ENCODE measurements around the gene RPS6KA4. TPM values are rescaled to one million over a fixed set of nuclear protein-coding genes. Genes with fewer than 3 reads are reported as not detected.
A peak's percentile ranks its signal among the peaks of the same experiment; 100 is the strongest.

Gene RPS6KA4
- total and polyA plus RNA-seq, 2 of the 13 experiments (the other 11 are each of a cell fraction or from before 2014, with no cell fraction given) = 8.9 to 14.2 TPM

DNA sequence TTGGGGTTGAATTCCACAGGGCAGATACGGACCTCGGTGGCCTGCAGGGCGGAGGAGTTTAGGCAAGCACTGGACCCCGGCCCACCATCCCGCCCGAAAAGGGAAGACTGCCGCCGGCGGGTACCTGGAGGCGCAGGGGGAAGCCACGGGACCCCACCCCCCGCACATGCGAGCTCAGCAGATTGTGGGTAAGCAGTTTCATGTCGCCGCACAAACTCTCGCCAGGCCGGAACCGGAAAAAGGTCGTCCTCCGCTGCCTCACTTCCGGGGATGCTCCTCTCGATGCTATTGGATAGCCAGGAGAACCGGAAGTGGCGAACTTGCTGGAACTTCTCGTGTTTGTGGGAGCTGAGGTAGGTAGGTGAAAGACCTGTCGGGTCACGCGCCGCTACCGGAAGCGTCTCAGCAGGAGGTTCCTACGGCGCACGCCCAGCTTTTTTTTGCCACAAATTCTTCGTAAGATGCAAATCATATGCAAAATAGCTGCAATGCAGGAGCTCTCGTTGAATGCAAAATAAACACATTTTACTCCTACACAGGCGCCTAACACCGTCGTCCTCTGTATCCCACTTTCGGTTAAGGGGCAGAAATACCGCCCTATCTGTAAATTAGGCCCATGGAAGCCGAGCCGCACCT, 41.5 kb upstream of the RPS6KA4 start, which contains the start of gene TRMT112 (continued):
- TF ChIP-seq, protein P1, sequence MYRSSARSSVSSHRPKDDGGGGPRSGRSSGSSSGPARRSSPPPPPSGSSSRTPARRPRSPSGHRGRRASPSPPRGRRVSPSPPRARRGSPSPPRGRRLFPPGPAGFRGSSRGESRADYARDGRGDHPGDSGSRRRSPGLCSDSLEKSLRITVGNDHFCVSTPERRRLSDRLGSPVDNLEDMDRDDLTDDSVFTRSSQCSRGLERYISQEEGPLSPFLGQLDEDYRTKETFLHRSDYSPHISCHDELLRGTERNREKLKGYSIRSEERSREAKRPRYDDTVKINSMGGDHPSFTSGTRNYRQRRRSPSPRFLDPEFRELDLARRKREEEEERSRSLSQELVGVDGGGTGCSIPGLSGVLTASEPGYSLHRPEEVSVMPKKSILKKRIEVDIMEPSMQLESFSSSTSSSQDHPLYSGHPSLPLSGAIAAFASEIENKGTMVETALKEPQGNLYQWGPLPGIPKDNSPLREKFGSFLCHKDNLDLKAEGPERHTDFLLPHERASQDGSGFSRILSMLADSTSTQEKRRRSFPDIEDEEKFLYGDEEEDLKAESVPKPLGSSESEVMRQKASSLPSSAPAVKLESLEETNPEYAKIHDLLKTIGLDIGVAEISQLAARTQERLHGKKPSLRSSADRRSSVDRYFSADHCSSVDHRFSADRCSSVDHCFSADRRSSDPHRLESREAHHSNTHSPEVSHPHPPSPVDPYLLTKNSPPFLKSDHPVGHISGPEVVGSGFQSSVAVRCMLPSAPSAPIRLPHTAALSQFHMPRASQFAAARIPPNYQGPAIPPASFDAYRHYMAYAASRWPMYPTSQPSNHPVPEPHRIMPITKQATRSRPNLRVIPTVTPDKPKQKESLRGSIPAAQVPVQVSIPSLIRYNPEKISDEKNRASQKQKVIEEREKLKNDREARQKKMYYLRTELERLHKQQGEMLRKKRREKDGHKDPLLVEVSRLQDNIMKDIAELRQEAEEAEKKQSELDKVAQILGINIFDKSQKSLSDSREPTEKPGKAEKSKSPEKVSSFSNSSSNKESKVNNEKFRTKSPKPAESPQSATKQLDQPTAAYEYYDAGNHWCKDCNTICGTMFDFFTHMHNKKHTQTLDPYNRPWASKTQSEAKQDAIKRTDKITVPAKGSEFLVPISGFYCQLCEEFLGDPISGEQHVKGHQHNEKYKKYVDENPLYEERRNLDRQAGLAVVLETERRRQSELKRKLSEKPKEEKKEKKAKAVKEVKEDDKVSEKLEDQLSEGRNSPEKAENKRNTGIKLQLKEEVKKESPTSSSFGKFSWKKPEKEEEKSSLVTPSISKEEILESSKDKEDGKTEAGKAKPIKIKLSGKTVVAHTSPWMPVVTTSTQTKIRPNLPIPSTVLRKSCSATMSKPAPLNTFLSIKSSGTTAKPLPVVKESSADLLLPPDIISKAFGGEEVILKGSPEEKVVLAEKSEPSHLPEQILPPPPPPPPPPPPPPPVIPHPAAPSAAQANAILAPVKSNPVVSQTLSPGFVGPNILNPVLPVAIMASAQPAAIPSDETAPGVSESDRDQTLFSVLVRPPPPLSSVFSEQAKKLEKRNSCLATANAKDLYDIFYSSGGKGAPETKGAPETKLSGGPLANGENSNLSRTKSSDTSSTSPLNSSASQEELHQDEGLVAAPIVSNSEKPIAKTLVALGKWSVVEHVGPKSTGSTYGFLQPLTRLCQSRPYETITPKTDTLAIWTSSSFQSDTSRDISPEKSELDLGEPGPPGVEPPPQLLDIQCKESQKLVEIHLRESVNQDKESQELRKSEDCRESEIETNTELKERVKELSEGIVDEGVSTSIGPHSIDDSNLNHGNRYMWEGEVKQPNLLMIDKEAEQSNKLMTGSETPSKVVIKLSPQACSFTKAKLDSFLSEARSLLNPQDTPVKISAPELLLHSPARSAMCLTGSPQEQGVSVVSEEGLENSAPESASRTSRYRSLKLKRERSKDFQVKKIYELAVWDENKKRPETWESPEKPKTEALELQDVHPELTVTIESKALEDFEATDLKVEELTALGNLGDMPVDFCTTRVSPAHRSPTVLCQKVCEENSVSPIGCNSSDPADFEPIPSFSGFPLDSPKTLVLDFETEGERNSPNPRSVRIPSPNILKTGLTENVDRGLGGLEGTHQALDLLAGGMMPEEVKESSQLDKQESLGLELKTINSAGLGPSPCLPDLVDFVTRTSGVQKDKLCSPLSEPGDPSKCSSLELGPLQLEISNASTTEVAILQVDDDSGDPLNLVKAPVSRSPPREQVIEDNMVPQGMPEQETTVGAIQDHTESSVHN (CRISPR knock-in tag; IDR thresholded peaks at IDR 0.05) = no peak
- TF ChIP-seq HOXD1 (CRISPR knock-in tag; IDR thresholded peaks at IDR 0.05) (peak; percentile 78; the same call in 1 of the 2 replicates), STAT6 (CRISPR knock-in tag; IDR thresholded peaks at IDR 0.05; ENCODE audit: borderline replicate concordance) (peak; percentile 24; the same call in 1 of the 2 replicates), STAG1 (CRISPR knock-in tag; IDR thresholded peaks at IDR 0.05) (no peak), ZNF607 (CRISPR knock-in tag; IDR thresholded peaks at IDR 0.05; ENCODE audit: borderline replicate concordance) (peak; percentile 43; the same call in 1 of the 2 replicates), GTF3A (CRISPR knock-in tag; conservative IDR thresholded peaks at IDR 0.05) (no peak), KLF9 (CRISPR knock-in tag; IDR thresholded peaks at IDR 0.05; ENCODE audit: low read depth) (no peak; the same call in 1 of the 2 replicates), ZNF235 (CRISPR knock-in tag; IDR thresholded peaks at IDR 0.05; ENCODE audit: borderline replicate concordance) (peak; percentile 57; the same call in 1 of the 2 replicates), ARNT2 (CRISPR knock-in tag; IDR thresholded peaks at IDR 0.05; ENCODE audit: low read depth) (0 out of 2 replicates have a peak, but pooled peaks have one; percentile 20), ZNF331 (CRISPR knock-in tag; IDR thresholded peaks at IDR 0.05) (0 out of 2 replicates have a peak, but pooled peaks have one; percentile 33), ZC3H4 (CRISPR knock-in tag; IDR thresholded peaks at IDR 0.05; ENCODE audit: borderline replicate concordance) (no peak), TGIF2 (CRISPR knock-in tag; IDR thresholded peaks at IDR 0.05) (no peak), MZF1 (CRISPR knock-in tag; IDR thresholded peaks at IDR 0.05; ENCODE audit: borderline replicate concordance) (no peak)
- TF ChIP-seq, protein P2, sequence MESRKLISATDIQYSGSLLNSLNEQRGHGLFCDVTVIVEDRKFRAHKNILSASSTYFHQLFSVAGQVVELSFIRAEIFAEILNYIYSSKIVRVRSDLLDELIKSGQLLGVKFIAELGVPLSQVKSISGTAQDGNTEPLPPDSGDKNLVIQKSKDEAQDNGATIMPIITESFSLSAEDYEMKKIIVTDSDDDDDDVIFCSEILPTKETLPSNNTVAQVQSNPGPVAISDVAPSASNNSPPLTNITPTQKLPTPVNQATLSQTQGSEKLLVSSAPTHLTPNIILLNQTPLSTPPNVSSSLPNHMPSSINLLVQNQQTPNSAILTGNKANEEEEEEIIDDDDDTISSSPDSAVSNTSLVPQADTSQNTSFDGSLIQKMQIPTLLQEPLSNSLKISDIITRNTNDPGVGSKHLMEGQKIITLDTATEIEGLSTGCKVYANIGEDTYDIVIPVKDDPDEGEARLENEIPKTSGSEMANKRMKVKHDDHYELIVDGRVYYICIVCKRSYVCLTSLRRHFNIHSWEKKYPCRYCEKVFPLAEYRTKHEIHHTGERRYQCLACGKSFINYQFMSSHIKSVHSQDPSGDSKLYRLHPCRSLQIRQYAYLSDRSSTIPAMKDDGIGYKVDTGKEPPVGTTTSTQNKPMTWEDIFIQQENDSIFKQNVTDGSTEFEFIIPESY (CRISPR knock-in tag; IDR thresholded peaks at IDR 0.05) = no peak
